Measurements from ENCODE around the gene ELFN2. TPM values are rescaled to one million over a fixed set of nuclear protein-coding genes. Genes with fewer than 3 reads are reported as not detected.

Gene ELFN2
- total RNA-seq, 1 experiment from 2014 or later, result 30.8 TPM

- H3K9me2 ChIP-seq (ENCODE audit: insufficient read depth), result no peaks in the 10 kb centered on the region
- ChIA-PET CTCF (no interaction called here), POLR2A (ENCODE audit: unreplicated experiment) (interaction anchor here (0.6 kb wide), 1 partner anchor 45 kb away, joined by 4 read pairs; no protein-coding TSS in a partner anchor)
- no peak overlapping the region for H3K4me3 ChIP-seq
- intact Hi-C loops (cut with micrococcal nuclease; ENCODE audit: unreplicated experiment), result no loop called here
- no peaks in the 10 kb centered on the region for H4K20me1 ChIP-seq (ENCODE audit: insufficient read depth)
- H3K4me1 ChIP-seq (replicated peaks; ENCODE audit: insufficient read depth), result no peaks in the 10 kb centered on the region
- no peak overlapping the region for H3K4me2 ChIP-seq
- H3K79me2 ChIP-seq (ENCODE audit: low read depth), result no peaks in the 10 kb centered on the region
- no peaks in the 10 kb centered on the region for H3K36me3 ChIP-seq (ENCODE audit: low read depth)
- no peak for DNase-seq
- TF ChIP-seq, protein P1, sequence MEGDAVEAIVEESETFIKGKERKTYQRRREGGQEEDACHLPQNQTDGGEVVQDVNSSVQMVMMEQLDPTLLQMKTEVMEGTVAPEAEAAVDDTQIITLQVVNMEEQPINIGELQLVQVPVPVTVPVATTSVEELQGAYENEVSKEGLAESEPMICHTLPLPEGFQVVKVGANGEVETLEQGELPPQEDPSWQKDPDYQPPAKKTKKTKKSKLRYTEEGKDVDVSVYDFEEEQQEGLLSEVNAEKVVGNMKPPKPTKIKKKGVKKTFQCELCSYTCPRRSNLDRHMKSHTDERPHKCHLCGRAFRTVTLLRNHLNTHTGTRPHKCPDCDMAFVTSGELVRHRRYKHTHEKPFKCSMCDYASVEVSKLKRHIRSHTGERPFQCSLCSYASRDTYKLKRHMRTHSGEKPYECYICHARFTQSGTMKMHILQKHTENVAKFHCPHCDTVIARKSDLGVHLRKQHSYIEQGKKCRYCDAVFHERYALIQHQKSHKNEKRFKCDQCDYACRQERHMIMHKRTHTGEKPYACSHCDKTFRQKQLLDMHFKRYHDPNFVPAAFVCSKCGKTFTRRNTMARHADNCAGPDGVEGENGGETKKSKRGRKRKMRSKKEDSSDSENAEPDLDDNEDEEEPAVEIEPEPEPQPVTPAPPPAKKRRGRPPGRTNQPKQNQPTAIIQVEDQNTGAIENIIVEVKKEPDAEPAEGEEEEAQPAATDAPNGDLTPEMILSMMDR (conservative IDR thresholded peaks at IDR 0.05), result no peak
- TF ChIP-seq EZH2 (IDR thresholded peaks at IDR 0.05; ENCODE audit: low read depth), result no peak
- no TSS peak for BruUV-seq (replicated peaks)
- H3K9me3 ChIP-seq (ENCODE audit: insufficient read depth, low read depth), result no peaks in the 10 kb centered on the region
- H3F3A ChIP-seq (ENCODE audit: insufficient read depth, low read depth), result peaks cover 27% of the 10 kb centered on the region; the same call in 1 of the 2 replicates
- H3K27me3 ChIP-seq (ENCODE audit: insufficient read depth, low read depth), result no peaks in the 10 kb centered on the region
- H2AFZ ChIP-seq, result no peak overlapping the region
- H3K27ac ChIP-seq, result no peak overlapping the region
Observed at GRCh38 chr22:37387793-37388192, 39.5 kb downstream of the ELFN2 start.

DNA sequence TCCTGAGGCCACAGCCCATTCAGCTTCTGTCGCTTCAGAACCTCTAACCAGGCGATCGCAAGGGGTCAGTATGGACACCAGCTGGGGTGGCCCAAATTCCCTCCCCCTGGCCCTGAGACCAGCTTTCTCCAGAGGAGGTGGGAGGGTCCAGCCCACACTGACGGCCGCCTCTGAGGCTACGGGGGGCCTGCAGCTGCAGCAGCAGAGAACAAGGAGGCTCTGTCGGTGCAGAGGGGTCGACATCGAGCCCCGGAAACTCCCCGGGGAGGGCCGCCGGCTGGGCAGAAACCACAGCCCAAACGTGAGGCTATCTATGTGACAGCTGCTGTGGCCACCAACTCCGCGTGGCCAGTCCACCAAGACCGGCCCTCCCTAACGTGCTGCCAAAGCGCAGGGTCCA is 40.8 kb downstream of the ELFN2 start:
- intact Hi-C loops (cut with micrococcal nuclease; ENCODE audit: unreplicated experiment), result no loop called here
- DNase-seq, result no peak
- no peak overlapping the region for H3K4me2 ChIP-seq
- no peaks in the 10 kb centered on the region for H3K27me3 ChIP-seq (ENCODE audit: insufficient read depth, low read depth)
- no peaks in the 10 kb centered on the region for H3K79me2 ChIP-seq (ENCODE audit: low read depth)
- no peak overlapping the region for H2AFZ ChIP-seq
- no peak overlapping the region for H3K4me3 ChIP-seq
- no peak overlapping the region for H3K27ac ChIP-seq
- H3K9me2 ChIP-seq (ENCODE audit: insufficient read depth), result no peaks in the 10 kb centered on the region
- H4K20me1 ChIP-seq (ENCODE audit: insufficient read depth), result no peaks in the 10 kb centered on the region
- POLR2A ChIA-PET (ENCODE audit: unreplicated experiment), result no interaction called here
- TF ChIP-seq, protein P1 (conservative IDR thresholded peaks at IDR 0.05), result no peak
- TF ChIP-seq EZH2 (IDR thresholded peaks at IDR 0.05; ENCODE audit: low read depth), result no peak
- H3K36me3 ChIP-seq (ENCODE audit: low read depth), result no peaks in the 10 kb centered on the region
- H3F3A ChIP-seq (ENCODE audit: insufficient read depth, low read depth), result peaks cover 28% of the 10 kb centered on the region; the same call in 1 of the 2 replicates
- no peaks in the 10 kb centered on the region for H3K4me1 ChIP-seq (replicated peaks; ENCODE audit: insufficient read depth)
- CTCF ChIA-PET, result no interaction called here
- no peaks in the 10 kb centered on the region for H3K9me3 ChIP-seq (ENCODE audit: insufficient read depth, low read depth)
- no TSS peak for BruUV-seq (replicated peaks)

GRCh38 chr22:37384691-37385090 is 42.6 kb downstream of the ELFN2 start:
- H3K4me2 ChIP-seq, result no peak overlapping the region
- no peaks in the 10 kb centered on the region for H4K20me1 ChIP-seq (ENCODE audit: insufficient read depth)
- CTCF ChIA-PET, result no interaction called here
- H3K9me2 ChIP-seq (ENCODE audit: insufficient read depth), result no peaks in the 10 kb centered on the region
- no peaks in the 10 kb centered on the region for H3K9me3 ChIP-seq (ENCODE audit: insufficient read depth, low read depth)
- H3F3A ChIP-seq (ENCODE audit: insufficient read depth, low read depth), result peaks cover 44% of the 10 kb centered on the region; the same call in 1 of the 2 replicates
- no peaks in the 10 kb centered on the region for H3K79me2 ChIP-seq (ENCODE audit: low read depth)
- H3K27me3 ChIP-seq (ENCODE audit: insufficient read depth, low read depth), result no peaks in the 10 kb centered on the region
- no peak overlapping the region for H2AFZ ChIP-seq
- DNase-seq, result no peak
- no peak overlapping the region for H3K4me3 ChIP-seq
- no peaks in the 10 kb centered on the region for H3K4me1 ChIP-seq (replicated peaks; ENCODE audit: insufficient read depth)
- H3K36me3 ChIP-seq (ENCODE audit: low read depth), result no peaks in the 10 kb centered on the region
- TF ChIP-seq, protein P1 (conservative IDR thresholded peaks at IDR 0.05), result no peak
- no peak for TF ChIP-seq EZH2 (IDR thresholded peaks at IDR 0.05; ENCODE audit: low read depth)
- intact Hi-C loops (cut with micrococcal nuclease; ENCODE audit: unreplicated experiment), result no loop called here
- POLR2A ChIA-PET (ENCODE audit: unreplicated experiment), result no interaction called here
- H3K27ac ChIP-seq, result no peak overlapping the region
- no TSS peak for BruUV-seq (replicated peaks)
